ENCODE measurements around the gene CD274. TPM values are rescaled to one million over a fixed set of nuclear protein-coding genes. Genes with fewer than 3 reads are reported as not detected.
"Not testable (repeated sequence)": the region's sequence is repeated elsewhere in the genome, so short reads cannot be mapped to it uniquely, and the experiment has no call there.

CD274 gene
- total and polyA plus RNA-seq, 7 donors: 0.69 to 4.6 (median 2.5) TPM

DNA sequence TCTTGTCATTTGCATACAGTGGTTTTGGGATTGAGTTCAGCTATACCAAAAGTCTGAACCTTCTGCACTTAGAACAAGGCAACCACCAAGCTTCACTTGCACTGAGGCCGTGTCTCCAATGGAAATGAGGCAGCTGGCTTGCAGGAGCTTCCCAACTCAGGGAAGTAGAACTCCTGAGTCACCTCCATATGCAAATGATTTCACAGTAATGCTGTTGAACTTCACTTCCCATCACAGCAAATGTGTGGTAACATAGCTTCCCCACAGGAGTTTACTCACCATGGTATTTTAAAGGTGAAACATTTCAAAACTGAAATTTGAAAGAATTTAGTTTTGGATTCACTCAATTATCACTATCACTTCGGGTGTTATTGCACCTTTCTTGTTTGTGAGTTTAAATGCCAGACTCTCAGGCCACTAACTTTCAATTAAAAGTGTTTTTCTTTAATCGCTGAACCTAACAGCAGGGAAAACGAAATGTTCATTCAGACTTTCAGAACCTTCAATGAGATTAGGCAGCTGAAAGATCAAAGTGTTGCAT lies 9.0 kb downstream of the CD274 start:
- Histone ChIP-seq H3K36me3 (ENCODE audit: insufficient read depth in 1 of 2, low read depth in 1 of 2) (peaks cover 5 to 21% of the 10 kb centered on the region in 2 donors), H3K27ac (no peak overlapping the region), H3K4me3 (no peak overlapping the region), H3K27me3 (ENCODE audit: insufficient read depth in 3 of 3, low read length in 2 of 3) (no peaks in the 10 kb centered on the region), H3K4me1 (no peaks in the 10 kb centered on the region), H3K9me3 (no peaks in the 10 kb centered on the region)
- DNase-seq (no peak), ATAC-seq (no peak)
- TF ChIP-seq, protein P1, sequence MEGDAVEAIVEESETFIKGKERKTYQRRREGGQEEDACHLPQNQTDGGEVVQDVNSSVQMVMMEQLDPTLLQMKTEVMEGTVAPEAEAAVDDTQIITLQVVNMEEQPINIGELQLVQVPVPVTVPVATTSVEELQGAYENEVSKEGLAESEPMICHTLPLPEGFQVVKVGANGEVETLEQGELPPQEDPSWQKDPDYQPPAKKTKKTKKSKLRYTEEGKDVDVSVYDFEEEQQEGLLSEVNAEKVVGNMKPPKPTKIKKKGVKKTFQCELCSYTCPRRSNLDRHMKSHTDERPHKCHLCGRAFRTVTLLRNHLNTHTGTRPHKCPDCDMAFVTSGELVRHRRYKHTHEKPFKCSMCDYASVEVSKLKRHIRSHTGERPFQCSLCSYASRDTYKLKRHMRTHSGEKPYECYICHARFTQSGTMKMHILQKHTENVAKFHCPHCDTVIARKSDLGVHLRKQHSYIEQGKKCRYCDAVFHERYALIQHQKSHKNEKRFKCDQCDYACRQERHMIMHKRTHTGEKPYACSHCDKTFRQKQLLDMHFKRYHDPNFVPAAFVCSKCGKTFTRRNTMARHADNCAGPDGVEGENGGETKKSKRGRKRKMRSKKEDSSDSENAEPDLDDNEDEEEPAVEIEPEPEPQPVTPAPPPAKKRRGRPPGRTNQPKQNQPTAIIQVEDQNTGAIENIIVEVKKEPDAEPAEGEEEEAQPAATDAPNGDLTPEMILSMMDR (IDR thresholded peaks at IDR 0.05): no peak
- 85 to 89% (median 89%) methylated on average over 4 of the region's 4 CpGs for WGBS, 3 donors
- intact Hi-C loops (cut with DNase I): no loop called here

DNA sequence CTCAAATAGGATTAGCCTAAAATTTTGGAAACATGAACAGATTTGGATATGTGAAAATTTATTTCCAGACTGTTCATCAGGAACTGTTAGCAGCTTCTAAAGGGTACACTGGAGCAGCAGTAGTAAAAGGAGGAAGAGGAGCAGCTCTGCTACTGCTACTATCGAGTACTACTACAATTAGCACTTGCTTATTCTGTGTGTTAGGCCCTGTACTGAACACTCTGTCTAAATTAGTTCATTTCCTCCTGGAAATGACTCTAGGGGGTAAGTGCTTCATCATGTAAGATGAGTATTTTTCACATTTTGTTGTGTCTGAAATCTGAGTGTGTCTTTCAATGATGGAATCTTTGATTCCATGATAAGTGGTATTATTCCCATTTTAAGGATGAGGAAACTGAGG lies 9.8 kb downstream of the CD274 start:
- Histone ChIP-seq H3K9me3 (no peaks in the 10 kb centered on the region), H3K27me3 (ENCODE audit: insufficient read depth in 3 of 3, low read length in 2 of 3) (no peaks in the 10 kb centered on the region), H3K4me3 (no peak overlapping the region), H3K36me3 (ENCODE audit: insufficient read depth in 1 of 2, low read depth in 1 of 2) (peaks cover 5 to 25% of the 10 kb centered on the region in 2 donors), H3K27ac (no peak overlapping the region), H3K4me1 (no peaks in the 10 kb centered on the region)
- TF ChIP-seq, protein P1 (IDR thresholded peaks at IDR 0.05): no peak
- DNase-seq: no peak
- ATAC-seq: no peak
- WGBS, 3 donors: 86 to 93% (median 91%) methylated on average over 1 of the region's 1 CpG
- intact Hi-C loops (cut with DNase I): loop anchor here in 1 of 2 donors (10.0 kb wide), 1 partner anchor 105 kb away; no protein-coding TSS in a partner anchor

DNA sequence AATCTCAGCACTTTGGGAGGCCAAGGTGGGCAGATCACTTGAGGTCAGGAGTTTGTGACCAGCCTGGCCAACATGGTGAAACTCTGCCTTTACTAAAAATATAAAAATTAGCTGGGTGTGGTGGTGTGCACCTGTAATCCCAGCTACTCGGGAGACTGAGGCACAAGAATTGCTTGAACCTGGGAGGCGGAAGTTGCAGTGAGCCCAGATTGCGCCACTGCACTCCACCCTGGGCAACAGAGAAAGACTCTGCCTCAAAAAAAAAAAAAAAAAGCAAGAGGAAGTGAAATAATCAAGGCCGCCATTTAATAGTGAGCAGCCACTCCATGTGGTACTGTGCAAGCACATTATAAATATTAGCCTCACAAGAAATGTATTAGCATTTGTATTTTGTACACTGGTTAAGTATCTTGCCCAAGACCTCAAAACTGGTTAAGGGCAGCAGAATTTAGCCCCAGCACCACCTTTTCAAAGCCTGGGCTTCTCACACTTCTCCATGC lies 14.5 kb downstream of the CD274 start:
- peak in 1 of 2 donors; percentile 45 for DNase-seq
- WGBS, 3 donors: 81 to 96% (median 85%) methylated on average over 4 of the region's 4 CpGs

DNA sequence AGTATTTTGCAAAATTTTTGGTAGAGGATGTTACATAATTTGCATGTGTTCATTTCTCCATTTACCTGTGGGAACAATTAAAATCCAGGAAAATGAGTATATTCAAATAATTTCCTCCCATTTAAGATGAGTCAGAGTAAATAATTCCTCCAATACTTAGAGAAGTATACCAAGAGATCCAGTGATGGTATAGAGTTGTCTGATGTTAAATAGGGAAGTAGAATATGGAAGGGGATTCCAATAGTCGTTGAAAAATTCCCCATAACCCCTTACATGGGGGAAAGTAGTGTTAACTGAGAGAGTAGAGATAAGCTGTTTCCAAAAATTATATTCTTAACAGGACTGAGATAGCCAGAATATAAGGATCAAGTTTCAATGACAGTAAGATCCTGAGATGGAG lies 15.7 kb downstream of the CD274 start:
- no peak for ATAC-seq
- TF ChIP-seq, protein P1 (IDR thresholded peaks at IDR 0.05): no peak
- Histone ChIP-seq H3K36me3 (ENCODE audit: insufficient read depth in 1 of 2, low read depth in 1 of 2) (peaks cover 0 to 43% of the 10 kb centered on the region in 2 donors), H3K4me3 (no peak overlapping the region), H3K4me1 (no peaks in the 10 kb centered on the region), H3K27me3 (ENCODE audit: insufficient read depth in 3 of 3, low read length in 2 of 3) (no peaks in the 10 kb centered on the region), H3K9me3 (no peaks in the 10 kb centered on the region), H3K27ac (no peak overlapping the region)
- no peak for DNase-seq
- intact Hi-C loops (cut with DNase I): loop anchor here in 1 of 2 donors (10.0 kb wide), 1 partner anchor 99 kb away; no protein-coding TSS in a partner anchor
- 78 to 82% (median 81%) methylated on average over 1 of the region's 1 CpG for WGBS, 3 donors

More for the DNA sequence above, 14.5 kb downstream of the CD274 start:
- intact Hi-C loops (cut with DNase I): loop anchor here in 1 of 2 donors (10.0 kb wide), 1 partner anchor 100 kb away; no protein-coding TSS in a partner anchor
- not testable (repeated sequence) for ATAC-seq; H3K27me3 ChIP-seq (ENCODE audit: insufficient read depth in 3 of 3, low read length in 2 of 3); H3K9me3 ChIP-seq; H3K4me3 ChIP-seq; H3K27ac ChIP-seq; H3K4me1 ChIP-seq
- peaks cover 0 to 43% of the 10 kb centered on the region in 2 donors for H3K36me3 ChIP-seq (ENCODE audit: insufficient read depth in 1 of 2, low read depth in 1 of 2)

DNA sequence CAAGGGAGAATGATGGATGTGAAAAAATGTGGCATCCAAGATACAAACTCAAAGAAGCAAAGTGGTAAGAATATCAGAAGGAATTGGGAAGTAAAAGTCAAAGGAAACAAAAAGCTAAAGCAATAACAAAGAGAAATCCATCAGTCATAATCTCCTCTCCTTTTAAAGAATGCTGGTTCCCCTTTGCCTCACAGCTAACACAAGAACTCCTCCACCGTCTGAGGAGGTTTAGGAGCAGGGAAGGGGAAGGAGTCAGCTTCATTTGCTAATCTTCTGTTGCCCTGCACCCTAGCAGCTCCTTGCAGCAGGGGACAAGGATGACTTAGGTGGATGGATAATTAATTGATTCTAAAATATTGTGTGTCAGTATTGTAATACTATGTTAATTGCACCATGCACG lies 16.4 kb downstream of the CD274 start:
- Histone ChIP-seq H3K36me3 (ENCODE audit: insufficient read depth in 1 of 2, low read depth in 1 of 2) (peaks cover 0 to 43% of the 10 kb centered on the region in 2 donors), H3K4me1 (no peaks in the 10 kb centered on the region), H3K9me3 (no peaks in the 10 kb centered on the region), H3K4me3 (no peak overlapping the region), H3K27ac (no peak overlapping the region), H3K27me3 (ENCODE audit: insufficient read depth in 3 of 3, low read length in 2 of 3) (no peaks in the 10 kb centered on the region)
- TF ChIP-seq, protein P1 (IDR thresholded peaks at IDR 0.05): no peak
- no peak for DNase-seq
- 68 to 80% (median 79%) methylated on average over 2 of the region's 2 CpGs for WGBS, 3 donors
- intact Hi-C loops (cut with DNase I): loop anchor here in 1 of 2 donors (10.0 kb wide), 1 partner anchor 98 kb away; no protein-coding TSS in a partner anchor
- no peak for ATAC-seq

Data from psoas muscle (tissue), 8 donors.